ENCODE measurements around the gene LRRC4C. TPM values are rescaled to one million over a fixed set of nuclear protein-coding genes. Genes with fewer than 3 reads are reported as not detected.

Gene LRRC4C
- polyA plus RNA-seq, 1 experiment = 0.02 TPM

DNA sequence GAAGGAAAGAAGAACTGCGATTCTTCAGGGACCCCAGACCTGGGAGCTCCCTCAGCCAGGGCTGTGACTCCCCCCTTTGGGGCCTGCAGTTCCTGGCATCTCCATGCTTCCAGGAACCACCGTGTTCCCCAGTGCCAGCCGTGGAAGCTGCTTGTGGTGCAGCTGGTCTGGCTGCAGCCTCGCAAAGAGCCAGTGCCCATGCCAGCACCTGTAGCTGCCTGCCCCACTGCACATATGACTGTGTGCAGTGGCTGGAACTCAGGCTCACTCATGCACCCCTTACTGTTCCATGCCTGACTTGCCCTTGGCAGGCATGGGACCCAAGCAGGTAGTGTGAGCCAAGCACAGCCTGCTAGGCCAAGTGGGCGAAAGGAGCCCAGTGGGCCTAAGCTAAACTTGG lies 401.3 kb downstream of the LRRC4C start:
- Histone ChIP-seq H3K9me3 (ENCODE audit: control insufficient read depth, insufficient read depth, low read length) (peaks cover 21% of the 10 kb centered on the region), H3K4me3 (ENCODE audit: low read depth, low read length) (no peak overlapping the region), H3K27ac (ENCODE audit: low read depth, low read length) (no peak overlapping the region), H3K27me3 (ENCODE audit: control insufficient read depth, insufficient read depth, low read length) (no peaks in the 10 kb centered on the region)
- TF ChIP-seq, protein P1, sequence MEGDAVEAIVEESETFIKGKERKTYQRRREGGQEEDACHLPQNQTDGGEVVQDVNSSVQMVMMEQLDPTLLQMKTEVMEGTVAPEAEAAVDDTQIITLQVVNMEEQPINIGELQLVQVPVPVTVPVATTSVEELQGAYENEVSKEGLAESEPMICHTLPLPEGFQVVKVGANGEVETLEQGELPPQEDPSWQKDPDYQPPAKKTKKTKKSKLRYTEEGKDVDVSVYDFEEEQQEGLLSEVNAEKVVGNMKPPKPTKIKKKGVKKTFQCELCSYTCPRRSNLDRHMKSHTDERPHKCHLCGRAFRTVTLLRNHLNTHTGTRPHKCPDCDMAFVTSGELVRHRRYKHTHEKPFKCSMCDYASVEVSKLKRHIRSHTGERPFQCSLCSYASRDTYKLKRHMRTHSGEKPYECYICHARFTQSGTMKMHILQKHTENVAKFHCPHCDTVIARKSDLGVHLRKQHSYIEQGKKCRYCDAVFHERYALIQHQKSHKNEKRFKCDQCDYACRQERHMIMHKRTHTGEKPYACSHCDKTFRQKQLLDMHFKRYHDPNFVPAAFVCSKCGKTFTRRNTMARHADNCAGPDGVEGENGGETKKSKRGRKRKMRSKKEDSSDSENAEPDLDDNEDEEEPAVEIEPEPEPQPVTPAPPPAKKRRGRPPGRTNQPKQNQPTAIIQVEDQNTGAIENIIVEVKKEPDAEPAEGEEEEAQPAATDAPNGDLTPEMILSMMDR (IDR thresholded peaks at IDR 0.05; ENCODE audit: low read depth, low read length) = no peak
- DNase-seq (ENCODE audit: low read depth, low spot score) = no peak
- POLR2A ChIA-PET = no interaction called here
- CTCF ChIA-PET = no interaction called here

DNA sequence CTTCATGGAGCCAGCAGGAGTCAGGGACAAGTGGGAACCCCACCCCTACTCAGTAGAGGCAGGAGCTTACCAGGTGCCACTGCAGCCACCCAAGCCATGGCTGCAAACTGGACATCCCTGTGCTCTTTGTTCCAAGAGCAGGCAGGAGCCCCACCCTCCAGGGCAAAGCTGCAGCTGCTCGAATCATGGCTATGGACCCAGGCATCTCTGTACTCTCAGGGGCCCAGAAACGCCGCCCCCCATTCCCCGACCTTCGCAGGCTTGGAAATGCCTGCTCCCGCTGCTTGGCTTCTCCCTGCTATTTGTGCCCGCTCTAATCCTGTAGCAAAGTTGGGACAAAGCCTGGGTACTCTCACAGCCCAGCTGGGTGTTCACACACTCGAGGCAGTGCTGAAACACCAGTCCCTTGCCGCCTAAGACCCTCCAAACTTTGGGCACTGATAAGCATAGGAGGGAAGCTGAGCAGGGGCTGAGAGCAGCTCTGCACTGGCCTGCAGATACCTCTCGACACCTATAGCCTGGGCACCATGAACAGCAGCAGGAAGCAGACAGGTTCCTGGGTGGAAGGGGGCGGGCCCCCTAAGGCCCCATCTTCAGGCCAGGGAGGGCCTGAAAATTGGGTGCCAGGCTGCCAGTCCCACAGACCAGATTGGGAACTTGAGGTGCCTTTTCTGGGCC lies 402.4 kb downstream of the LRRC4C start:
- Histone ChIP-seq H3K9me3 (ENCODE audit: control insufficient read depth, insufficient read depth, low read length) (peaks cover 19% of the 10 kb centered on the region), H3K4me3 (ENCODE audit: low read depth, low read length) (no peak overlapping the region), H3K27ac (ENCODE audit: low read depth, low read length) (no peak overlapping the region), H3K27me3 (ENCODE audit: control insufficient read depth, insufficient read depth, low read length) (no peaks in the 10 kb centered on the region)
- POLR2A ChIA-PET = no interaction called here
- TF ChIP-seq, protein P1 (IDR thresholded peaks at IDR 0.05; ENCODE audit: low read depth, low read length) = no peak
- CTCF ChIA-PET = no interaction called here
- no peak for DNase-seq (ENCODE audit: low read depth, low spot score)

DNA sequence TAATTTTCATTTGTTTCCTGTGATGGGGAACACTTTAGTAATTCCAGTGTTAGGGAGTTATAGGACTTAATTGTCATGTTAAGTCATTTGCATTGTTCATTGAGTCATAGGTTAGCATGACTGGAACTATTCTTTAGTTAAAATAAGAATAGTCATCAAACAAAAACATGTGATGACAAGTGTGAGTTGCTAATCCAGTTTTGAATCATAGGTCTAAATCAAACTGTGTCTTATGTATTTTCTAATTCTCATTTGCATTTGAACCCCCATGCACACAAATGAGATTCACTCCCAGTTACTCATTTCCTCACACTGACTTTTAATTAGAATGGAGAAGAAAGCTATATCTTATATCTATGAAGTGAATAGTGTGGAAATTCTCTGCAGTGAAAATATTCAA lies 405.6 kb downstream of the LRRC4C start:
- Histone ChIP-seq H3K9me3 (ENCODE audit: control insufficient read depth, insufficient read depth, low read length) (peaks cover 19% of the 10 kb centered on the region), H3K4me3 (ENCODE audit: low read depth, low read length) (no peak overlapping the region), H3K27ac (ENCODE audit: low read depth, low read length) (no peak overlapping the region), H3K27me3 (ENCODE audit: control insufficient read depth, insufficient read depth, low read length) (no peaks in the 10 kb centered on the region)
- DNase-seq (ENCODE audit: low read depth, low spot score) = no peak
- CTCF ChIA-PET = no interaction called here
- TF ChIP-seq, protein P1 (IDR thresholded peaks at IDR 0.05; ENCODE audit: low read depth, low read length) = no peak
- POLR2A ChIA-PET = no interaction called here

DNA sequence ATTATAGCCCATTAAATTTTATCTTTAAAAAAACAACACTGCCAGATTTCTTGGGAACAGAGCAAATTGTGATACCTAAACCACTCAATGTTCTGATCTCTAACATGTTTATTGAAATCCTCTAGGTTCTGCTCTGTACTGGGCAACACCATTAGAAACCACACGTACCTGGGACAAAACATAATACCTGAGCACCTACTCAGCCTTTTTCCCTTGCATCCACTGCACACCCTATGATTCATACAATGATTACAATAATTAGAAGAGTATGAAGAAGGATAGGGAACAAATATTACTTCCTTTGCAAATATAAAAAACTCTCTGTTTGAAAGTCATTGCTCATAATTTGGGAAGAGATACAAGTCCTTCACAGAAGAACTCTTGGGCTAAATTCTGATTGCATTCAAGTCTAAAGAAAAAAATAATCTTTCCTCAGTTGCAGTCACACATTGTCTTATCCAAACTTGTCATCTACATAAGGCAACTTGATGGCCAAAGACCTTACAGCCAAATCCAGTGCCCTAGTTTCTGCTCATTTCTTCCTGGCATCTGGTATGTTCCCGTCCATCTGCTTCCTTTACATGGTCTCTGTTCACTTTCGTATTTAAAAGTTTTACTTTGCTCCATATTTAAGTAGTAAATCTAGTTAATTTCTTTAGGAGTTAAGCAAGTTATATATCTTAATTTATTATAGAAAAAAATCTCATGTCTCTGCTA lies 407.4 kb downstream of the LRRC4C start:
- Histone ChIP-seq H3K9me3 (ENCODE audit: control insufficient read depth, insufficient read depth, low read length) (peaks cover 6% of the 10 kb centered on the region), H3K27ac (ENCODE audit: low read depth, low read length) (no peak overlapping the region), H3K4me3 (ENCODE audit: low read depth, low read length) (no peak overlapping the region), H3K27me3 (ENCODE audit: control insufficient read depth, insufficient read depth, low read length) (no peaks in the 10 kb centered on the region)
- DNase-seq (ENCODE audit: low read depth, low spot score) = no peak
- TF ChIP-seq, protein P1 (IDR thresholded peaks at IDR 0.05; ENCODE audit: low read depth, low read length) = no peak
- ChIA-PET CTCF (no interaction called here), POLR2A (no interaction called here)

DNA sequence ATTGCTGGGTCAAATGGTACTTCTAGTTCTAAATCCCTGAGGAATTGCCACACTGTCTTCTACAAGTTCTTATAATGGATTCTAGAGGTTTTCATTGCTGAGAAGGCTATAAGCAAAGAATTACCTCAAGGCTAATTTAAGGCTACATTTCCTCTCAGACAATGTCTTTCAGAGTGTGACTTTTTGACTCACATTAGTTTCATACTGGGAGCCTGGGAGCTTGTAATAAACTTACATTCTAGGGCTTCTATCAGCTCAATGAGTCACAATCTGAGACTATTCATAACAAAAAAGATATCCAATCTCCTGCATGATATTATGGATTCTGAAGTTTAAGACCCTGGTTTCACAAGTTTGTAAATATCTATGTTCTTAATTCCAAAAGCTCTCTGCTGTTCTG lies 408.7 kb downstream of the LRRC4C start:
- H3K4me3 ChIP-seq (ENCODE audit: low read depth, low read length) = no peak overlapping the region
- POLR2A ChIA-PET = no interaction called here
- no peaks in the 10 kb centered on the region for H3K27me3 ChIP-seq (ENCODE audit: control insufficient read depth, insufficient read depth, low read length)
- H3K9me3 ChIP-seq (ENCODE audit: control insufficient read depth, insufficient read depth, low read length) = no peaks in the 10 kb centered on the region; the same call in 1 of the 2 replicates
- TF ChIP-seq, protein P1 (IDR thresholded peaks at IDR 0.05; ENCODE audit: low read depth, low read length) = no peak
- no peak overlapping the region for H3K27ac ChIP-seq (ENCODE audit: low read depth, low read length)
- DNase-seq (ENCODE audit: low read depth, low spot score) = no peak
- CTCF ChIA-PET = no interaction called here

All from AG04450 (cell line).